Esophagus muscularis mucosa (tissue), 3 donors: ENCODE results near the gene PTPRCAP.

Experiments used
- CTCF ChIP-seq, 3 experiments: fragments of 200-600 bp in 2 of 3; fragments of 450-650 bp in 1 of 3; sonication (generic) in 2 of 3; IDR thresholded peaks; one replicate each; pipeline ENCODE4 v1.5.1; 2017 to 2019; ENCODE audit warnings: antibody characterized with exemption in 3 of 3, mild to moderate bottlenecking in 2 of 3, moderate library complexity in 1 of 3
- POLR2AphosphoS5 ChIP-seq, 2 donors: sonication (generic); formaldehyde crosslinking; IDR thresholded peaks; one replicate each; pipeline ENCODE4 v1.6.1; 2017; ENCODE audit warnings: antibody characterized with exemption in 2 of 2

GRCh38 chr11:67438158-67438902 is 848 bp upstream of the PTPRCAP start:
- TF ChIP-seq CTCF (IDR thresholded peaks at IDR 0.05) (no peak), POLR2AphosphoS5 (IDR thresholded peaks at IDR 0.05) (no peak)
